Rectal smooth muscle tissue (tissue), 1 donor: ENCODE results near the gene HFE.
"Not testable (repeated sequence)": the region's sequence is repeated elsewhere in the genome, so short reads cannot be mapped to it uniquely, and the experiment has no call there.

Experiments used
- H3K27ac ChIP-seq: one replicate; pipeline ENCODE4 v1.7.0; 2013; ENCODE audit warnings: low read depth, low read length, inconsistent platforms
- H3K27me3 ChIP-seq: one replicate; pipeline ENCODE4 v1.7.0; 2013; ENCODE audit warnings: low read length; ENCODE audit not compliant: control insufficient read depth, insufficient read depth
- H3K36me3 ChIP-seq: one replicate; pipeline ENCODE4 v1.7.0; 2013; ENCODE audit warnings: low read length; ENCODE audit not compliant: control insufficient read depth, insufficient read depth
- H3K4me1 ChIP-seq: one replicate; pipeline ENCODE4 v1.7.0; 2013; ENCODE audit warnings: low read length; ENCODE audit not compliant: control insufficient read depth, insufficient read depth
- H3K4me3 ChIP-seq: one replicate; pipeline ENCODE4 v1.7.0; 2013; ENCODE audit warnings: low read length
- H3K9ac ChIP-seq: one replicate; pipeline ENCODE4 v1.7.0; 2013; ENCODE audit warnings: low read length

The HFE gene

GRCh38 chr6:26053992-26054780 lies 33.0 kb upstream of the HFE start:
- Histone ChIP-seq H3K36me3 (no peaks in the 10 kb centered on the region), H3K9ac (peak overlapping the region; percentile 50)

GRCh38 chr6:26054781-26055718 lies 32.2 kb upstream of the HFE start:
- Histone ChIP-seq H3K36me3 (no peaks in the 10 kb centered on the region), H3K4me3 (peak overlapping the region; percentile 84), H3K27me3 (no peaks in the 10 kb centered on the region), H3K9ac (peak overlapping the region; percentile 97), H3K4me1 (peaks cover 4% of the 10 kb centered on the region), H3K27ac (peak overlapping the region; percentile 96)

More at GRCh38 chr6:26053992-26054780, 33.0 kb upstream of the HFE start:
- Histone ChIP-seq H3K27ac (peak overlapping the region; percentile 96), H3K4me3 (peak overlapping the region; percentile 84), H3K27me3 (no peaks in the 10 kb centered on the region), H3K4me1 (peaks cover 4% of the 10 kb centered on the region)

DNA sequence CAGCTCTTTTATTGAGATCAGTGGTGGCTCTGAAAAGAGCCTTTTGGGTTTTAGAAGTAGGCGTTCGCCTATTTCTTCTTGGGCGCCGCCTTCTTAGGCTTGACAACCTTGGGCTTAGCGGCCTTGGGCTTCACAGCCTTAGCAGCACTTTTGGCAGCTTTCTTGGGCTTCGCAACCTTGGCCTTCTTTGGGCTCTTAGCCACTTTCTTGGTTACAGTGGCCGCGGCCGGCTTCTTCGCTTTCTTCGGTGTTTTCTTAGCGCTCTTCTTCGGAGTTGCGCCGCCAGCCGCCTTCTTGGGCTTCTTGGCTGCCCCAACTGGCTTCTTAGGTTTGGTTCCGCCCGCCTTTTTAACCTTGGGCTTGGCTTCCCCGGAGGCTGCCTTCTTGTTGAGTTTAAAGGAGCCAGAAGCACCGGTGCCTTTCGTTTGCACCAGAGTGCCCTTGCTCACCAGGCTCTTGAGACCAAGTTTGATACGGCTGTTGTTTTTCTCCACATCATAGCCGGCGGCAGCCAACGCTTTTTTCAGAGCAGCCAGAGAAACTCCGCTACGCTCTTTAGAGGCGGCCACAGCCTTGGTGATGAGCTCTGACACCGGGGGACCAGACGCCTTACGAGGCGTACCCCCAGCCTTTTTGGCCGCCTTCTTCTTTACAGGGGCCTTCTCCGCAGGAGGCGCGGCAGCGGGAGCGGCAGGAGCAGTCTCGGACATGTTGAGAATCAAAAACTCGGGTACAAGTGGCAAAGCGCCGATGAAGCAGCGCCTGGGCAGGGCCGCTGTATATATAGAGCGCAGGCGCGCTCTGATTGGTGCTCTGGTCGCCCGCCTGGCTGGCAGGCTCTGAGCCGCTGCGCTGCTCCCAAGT lies 31.3 kb upstream of the HFE start:
- H3K36me3 ChIP-seq = no peaks in the 10 kb centered on the region
- H3K27me3 ChIP-seq = no peaks in the 10 kb centered on the region
- H3K4me1 ChIP-seq = peaks cover 4% of the 10 kb centered on the region
- peak overlapping the region; percentile 96 for H3K27ac ChIP-seq
- H3K9ac ChIP-seq = peak overlapping the region; percentile 97
- H3K4me3 ChIP-seq = peak overlapping the region; percentile 84

GRCh38 chr6:26056583-26057350 lies 30.5 kb upstream of the HFE start:
- peaks cover 4% of the 10 kb centered on the region for H3K4me1 ChIP-seq
- H3K27ac ChIP-seq = peak overlapping the region; percentile 96
- peak overlapping the region; percentile 52 for H3K9ac ChIP-seq
- H3K4me3 ChIP-seq = peak overlapping the region; percentile 84
- no peaks in the 10 kb centered on the region for H3K27me3 ChIP-seq
- H3K36me3 ChIP-seq = no peaks in the 10 kb centered on the region

GRCh38 chr6:26057899-26058298 lies 29.3 kb upstream of the HFE start:
- Histone ChIP-seq H3K36me3 (no peaks in the 10 kb centered on the region), H3K4me3 (no peak overlapping the region), H3K27me3 (no peaks in the 10 kb centered on the region), H3K27ac (no peak overlapping the region), H3K9ac (no peak overlapping the region), H3K4me1 (peaks cover 4% of the 10 kb centered on the region)

GRCh38 chr6:26058477-26059033 lies 28.7 kb upstream of the HFE start:
- not testable (repeated sequence) for H3K27me3 ChIP-seq, H3K4me3 ChIP-seq

GRCh38 chr6:26059941-26060340 lies 27.3 kb upstream of the HFE start:
- Histone ChIP-seq H3K4me1 (no peaks in the 10 kb centered on the region), H3K4me3 (no peak overlapping the region), H3K27me3 (no peaks in the 10 kb centered on the region), H3K36me3 (no peaks in the 10 kb centered on the region), H3K9ac (no peak overlapping the region), H3K27ac (no peak overlapping the region)

More at GRCh38 chr6:26058477-26059033, 28.7 kb upstream of the HFE start:
- H3K4me1 ChIP-seq, H3K27ac ChIP-seq, H3K36me3 ChIP-seq, H3K9ac ChIP-seq: not testable (repeated sequence)

- Histone ChIP-seq H3K36me3 (no peaks in the 10 kb centered on the region), H3K9ac (no peak overlapping the region), H3K27ac (no peak overlapping the region), H3K4me3 (no peak overlapping the region), H3K4me1 (no peaks in the 10 kb centered on the region), H3K27me3 (no peaks in the 10 kb centered on the region)
Observed at GRCh38 chr6:26064619-26065257, 22.5 kb upstream of the HFE start.

GRCh38 chr6:26065952-26066380 lies 21.3 kb upstream of the HFE start:
- H3K27ac ChIP-seq = no peak overlapping the region
- no peaks in the 10 kb centered on the region for H3K4me1 ChIP-seq
- no peak overlapping the region for H3K9ac ChIP-seq
- no peaks in the 10 kb centered on the region for H3K27me3 ChIP-seq
- no peaks in the 10 kb centered on the region for H3K36me3 ChIP-seq
- H3K4me3 ChIP-seq = no peak overlapping the region

DNA sequence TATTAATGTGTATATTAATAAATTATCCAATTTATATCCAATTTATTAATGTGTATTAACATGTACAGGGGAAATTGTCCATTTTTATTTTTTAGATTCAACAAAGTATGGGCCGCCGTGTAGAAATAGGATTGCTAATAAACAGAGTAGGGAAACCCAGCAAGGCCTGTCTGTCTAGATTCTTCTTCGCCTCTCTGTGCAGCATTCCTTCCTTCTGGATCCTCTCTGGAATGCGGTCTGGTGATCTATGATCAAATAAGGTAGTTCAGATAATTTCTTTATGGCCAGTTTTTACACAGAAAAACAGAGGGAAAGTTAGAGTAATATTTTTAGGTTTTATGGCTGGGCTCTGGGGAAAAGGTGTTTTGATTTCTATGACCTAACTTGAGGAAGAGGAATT lies 19.9 kb upstream of the HFE start:
- Histone ChIP-seq H3K27ac (no peak overlapping the region), H3K4me3 (no peak overlapping the region), H3K9ac (no peak overlapping the region), H3K4me1 (no peaks in the 10 kb centered on the region), H3K36me3 (no peaks in the 10 kb centered on the region), H3K27me3 (no peaks in the 10 kb centered on the region)

- no peaks in the 10 kb centered on the region for H3K4me1 ChIP-seq
- H3K9ac ChIP-seq = no peak overlapping the region
- H3K27me3 ChIP-seq = no peaks in the 10 kb centered on the region
- H3K4me3 ChIP-seq = no peak overlapping the region
- no peaks in the 10 kb centered on the region for H3K36me3 ChIP-seq
- H3K27ac ChIP-seq = no peak overlapping the region
Observed at GRCh38 chr6:26068036-26068435, 19.2 kb upstream of the HFE start.
